HK-2 (cell line): Measurements from ENCODE around the gene MPZL2.

Experiments
- DNase-seq: peaks from one replicate; pipeline ENCODE4 v3.0.0-alpha.2; 2018; ENCODE audit not compliant: unreplicated experiment

The MPZL2 gene

DNA sequence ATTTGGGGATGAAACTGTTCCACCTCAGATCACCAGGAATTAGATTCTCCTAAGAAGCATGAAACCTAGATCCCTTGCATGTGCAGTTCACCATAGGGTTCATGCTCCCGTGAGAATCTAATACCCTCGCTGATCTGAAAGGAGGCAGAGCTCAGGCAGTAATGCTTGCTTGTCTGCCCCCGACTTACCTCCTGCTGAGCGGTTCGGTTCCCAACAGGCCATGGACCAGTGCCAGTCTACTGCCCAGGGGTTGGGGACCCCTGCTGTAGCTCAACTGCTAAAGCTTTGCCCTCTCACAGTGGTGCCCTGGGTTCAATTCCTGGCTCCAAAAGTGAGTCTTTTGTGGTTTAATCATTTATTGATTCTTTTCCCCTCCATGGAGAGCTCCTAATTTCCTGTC, 42.7 kb downstream of the MPZL2 start:
- DNase-seq = no peak

DNA sequence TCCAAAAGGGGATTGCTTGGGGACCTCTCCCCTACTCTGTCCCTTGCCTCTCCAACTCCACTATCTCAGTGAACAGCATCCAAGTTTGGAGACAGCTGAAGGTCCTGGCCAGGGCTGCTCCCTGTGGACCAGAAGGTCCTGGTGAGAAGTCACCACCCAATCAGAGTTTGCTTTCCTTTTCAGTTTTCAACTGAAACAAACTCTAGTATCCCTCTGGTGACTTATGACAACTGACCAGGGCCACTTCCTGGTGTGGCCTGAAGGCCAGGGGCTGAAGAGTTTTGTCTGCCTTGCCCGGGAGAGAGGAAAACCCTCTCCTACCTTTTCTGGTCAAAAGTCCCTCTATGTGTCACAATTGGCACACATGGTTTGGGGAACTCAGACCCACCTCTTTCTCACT, 44.4 kb downstream of the MPZL2 start:
- DNase-seq = no peak

DNA sequence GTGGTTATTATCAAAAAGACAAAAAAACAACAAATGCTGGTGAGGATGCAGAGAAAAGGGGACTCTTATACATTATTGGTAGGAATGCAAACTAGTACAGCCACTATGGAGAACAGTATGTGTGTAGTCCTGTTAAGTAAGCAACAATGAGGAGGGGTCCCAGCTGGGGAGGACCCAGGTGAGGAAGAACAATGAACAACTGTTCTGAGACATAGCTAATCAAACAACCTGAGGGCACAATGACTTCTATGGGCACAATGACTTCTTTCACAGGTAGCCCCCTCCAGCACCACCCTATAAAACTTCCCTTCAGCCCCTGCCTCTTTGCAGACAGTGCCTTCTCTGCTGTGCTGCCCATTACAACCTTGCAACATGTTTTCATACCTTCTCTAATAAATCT, 44.9 kb downstream of the MPZL2 start:
- DNase-seq = no peak

DNA sequence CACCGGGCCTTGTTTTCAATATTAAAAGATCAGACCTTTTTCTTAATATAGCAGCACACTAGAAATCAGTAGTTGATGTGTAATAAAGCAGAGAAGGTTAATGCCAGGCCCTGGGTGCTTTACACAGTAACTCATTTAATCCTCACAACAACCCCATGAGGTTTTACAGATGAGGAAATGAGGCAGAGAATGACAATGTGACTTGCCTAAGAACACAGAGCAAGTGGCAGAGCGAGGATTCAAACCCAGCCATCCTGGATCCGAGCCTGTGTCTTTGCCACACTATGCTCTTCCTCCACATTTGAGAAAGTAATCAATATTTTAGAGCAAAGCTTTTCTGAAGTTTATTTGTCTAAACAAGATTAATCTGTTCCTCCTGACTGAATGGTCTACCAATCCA, 46.5 kb downstream of the MPZL2 start:
- DNase-seq = no peak

DNA sequence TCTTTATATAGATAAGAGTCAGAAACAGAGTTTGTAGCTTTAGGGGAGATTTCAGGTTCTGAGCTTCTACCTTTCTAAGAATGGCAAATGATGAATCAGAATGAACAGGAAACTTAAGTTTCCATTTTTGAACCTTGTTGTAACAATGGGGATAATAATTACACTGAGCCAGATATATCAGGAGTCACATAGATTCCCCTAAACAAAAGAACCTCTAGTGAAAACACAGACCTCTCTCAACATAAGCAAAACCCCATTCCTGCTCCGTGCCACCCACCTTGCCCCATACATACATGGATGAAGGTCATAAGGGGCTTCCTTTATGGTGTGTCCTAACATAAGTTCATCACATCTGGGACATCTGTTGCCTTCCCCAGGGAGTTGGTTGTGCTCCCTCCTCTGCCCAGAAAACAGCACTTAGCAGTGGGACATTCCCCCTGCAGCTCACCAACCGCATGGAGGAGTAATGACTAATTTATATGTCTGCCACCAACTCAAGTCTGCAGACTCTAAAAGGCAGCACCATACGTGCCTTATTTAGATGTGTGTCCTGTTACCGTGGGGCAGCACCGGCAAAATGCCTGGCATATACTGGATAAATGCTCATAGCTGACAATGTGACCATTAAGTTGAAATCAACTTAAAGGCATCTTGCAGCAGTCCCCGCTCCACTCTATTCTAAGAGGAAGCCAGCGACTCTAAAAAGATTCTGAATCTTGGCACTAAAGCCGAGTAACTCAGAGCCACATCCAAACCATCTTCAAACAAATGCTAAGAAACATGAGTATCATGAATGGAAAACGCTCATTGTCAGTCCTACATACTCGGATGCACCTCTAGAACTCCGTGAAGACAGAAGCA, 47.2 kb downstream of the MPZL2 start:
- no peak for DNase-seq

DNA sequence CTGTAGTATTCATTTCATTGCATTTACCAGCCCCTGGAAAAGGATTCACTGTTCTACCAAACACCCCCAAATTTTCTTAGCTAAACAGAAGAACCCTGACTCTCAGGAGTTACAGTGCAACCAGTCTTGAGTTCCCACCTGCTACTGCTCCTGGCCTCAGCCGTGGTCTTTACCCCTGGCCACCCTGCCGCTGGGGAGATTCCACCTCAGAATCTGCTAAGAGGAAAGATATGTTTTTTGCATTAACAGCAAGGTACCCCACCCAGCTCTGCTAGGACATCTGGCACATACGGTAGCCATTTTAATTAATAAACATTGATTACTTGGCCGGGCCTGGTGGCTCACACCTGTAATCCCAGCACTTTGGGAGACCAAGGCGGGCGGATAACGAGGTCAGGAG, 48.3 kb downstream of the MPZL2 start:
- no peak for DNase-seq

DNA sequence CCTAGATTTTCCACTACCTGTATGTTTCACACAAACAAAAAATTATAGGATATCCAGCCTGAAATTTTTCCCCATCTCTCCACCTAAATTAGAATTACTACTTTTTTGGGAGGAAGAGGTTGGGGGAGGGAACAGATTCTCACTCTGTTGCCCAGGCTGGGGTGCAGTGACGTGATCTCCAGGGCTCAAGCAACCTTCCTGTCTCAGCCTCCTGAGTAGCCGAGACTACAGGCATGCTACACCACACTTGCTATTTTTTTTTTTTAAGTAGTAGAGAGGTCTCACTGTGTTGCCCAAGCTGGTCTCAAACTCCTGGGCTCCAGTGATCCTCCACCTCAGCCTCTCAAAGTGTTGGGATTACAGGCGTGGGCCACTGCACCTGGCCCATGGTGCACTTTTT, 48.8 kb downstream of the MPZL2 start:
- no peak for DNase-seq

DNA sequence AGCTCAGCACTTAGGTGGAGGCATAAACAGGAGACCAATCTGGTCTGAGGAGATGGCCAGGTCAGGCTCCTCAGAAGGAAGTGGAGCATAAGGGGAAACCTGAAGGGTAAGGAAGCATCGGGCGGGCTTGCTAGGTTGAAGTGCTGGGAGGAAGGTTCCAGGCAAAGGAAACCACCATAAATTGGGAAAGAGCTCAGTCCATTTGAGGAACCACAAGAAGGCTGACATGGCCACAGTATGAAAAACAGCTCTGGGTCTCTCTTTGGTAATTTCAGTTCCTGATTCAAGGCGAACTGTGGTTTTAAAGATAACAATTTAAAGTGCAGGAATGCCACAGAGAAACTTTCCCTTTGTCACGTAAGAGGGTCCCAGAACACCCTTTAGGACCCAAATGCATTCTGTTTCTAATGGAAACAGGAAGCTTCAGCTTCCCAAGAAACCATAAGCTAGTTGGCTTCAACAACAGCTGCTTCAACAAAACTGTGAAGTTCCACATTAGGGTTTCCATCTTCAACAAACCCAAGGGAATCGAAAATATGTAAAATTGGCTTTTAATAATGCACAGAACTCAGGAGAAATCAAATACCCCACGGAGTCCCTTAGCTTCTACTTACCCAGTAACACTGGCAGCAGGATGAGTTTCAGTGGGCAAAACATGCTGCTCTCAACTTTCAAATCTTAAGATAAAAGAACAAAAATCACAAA, 49.7 kb downstream of the MPZL2 start:
- no peak for DNase-seq

DNA sequence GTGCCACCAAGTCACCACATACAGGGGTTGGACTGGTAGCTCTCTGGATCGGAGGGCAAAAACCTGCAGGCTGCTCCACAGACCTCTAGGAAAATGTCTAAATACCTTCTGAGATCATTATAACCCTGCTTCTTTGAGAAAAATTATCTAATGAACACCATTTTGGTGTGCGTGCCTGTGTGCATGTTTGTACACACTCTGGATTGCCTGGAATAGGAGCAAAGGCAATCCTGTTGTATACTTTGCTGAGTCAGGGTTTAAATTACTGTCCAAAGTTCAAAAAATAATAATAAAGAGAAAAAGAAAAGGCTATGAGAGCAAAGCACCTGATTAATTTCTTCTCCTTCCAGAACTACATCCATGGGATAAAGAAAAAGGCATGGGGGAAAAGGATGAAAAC, 50.3 kb downstream of the MPZL2 start:
- no peak for DNase-seq

DNA sequence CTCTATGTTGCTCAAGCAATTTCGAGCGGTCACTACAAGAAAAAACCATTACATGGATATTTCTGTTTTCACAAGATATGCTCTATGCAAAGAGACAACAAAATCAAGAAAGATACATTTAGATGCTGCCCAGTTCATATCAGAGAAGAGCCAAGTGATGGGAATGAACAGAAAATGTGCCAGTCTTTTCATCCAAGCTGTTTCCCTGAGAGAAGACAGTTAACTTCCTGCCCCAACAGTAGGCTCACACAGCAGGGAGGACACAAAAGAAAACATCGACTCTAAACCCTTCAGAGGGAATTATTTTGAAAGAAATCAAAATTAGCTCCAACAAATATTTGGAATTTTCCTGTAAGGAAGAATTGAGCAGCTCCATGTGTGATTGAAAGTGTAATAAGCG, 50.9 kb downstream of the MPZL2 start:
- DNase-seq = no peak

DNA sequence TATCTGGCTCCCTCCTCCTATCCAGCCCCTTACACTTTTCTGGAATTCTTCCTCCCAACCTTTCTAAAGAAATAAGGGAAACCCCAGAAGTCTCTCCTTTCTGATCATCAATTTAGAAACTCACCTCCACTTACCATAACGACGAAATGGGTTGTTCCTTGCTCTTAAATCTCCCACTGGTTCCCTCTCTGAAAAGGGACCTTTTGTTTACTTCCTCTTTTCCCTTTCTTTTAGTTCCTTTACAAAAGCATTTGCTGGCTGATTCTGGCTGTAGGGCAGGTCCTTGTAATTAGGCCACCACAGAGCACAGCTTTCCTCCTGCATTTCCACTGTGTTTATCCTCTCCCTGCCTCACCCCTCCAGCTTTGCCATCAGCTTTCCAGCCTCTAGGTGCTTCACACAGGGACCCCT, 51.3 kb downstream of the MPZL2 start:
- DNase-seq = no peak

DNA sequence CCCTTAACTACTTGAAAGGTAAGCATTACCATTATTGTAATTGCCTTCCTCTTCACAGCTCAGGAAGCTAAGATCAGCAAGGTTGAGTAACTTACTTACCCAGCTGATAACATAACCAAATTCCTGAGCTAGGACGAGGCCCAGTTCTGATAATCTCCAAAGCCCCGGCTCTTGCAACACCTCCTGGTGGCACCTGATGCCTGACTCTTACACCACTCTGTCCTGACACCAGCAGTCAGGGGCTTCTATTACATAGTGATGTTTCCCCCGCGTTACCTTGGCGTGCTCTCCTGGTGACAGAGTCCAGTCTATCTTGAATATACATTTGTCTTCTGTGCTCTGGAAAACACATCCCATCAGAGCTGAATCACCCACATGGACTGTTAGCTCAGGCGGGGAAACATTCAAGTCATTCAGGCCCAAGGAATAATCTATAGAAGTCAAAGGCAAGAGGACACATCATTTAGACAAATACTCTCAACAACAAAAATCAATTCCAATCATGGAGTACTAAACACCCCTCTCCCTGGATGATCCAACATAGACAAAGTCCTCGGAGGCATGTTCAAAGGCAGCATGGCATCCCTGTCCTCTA, 51.9 kb downstream of the MPZL2 start:
- no peak for DNase-seq

DNA sequence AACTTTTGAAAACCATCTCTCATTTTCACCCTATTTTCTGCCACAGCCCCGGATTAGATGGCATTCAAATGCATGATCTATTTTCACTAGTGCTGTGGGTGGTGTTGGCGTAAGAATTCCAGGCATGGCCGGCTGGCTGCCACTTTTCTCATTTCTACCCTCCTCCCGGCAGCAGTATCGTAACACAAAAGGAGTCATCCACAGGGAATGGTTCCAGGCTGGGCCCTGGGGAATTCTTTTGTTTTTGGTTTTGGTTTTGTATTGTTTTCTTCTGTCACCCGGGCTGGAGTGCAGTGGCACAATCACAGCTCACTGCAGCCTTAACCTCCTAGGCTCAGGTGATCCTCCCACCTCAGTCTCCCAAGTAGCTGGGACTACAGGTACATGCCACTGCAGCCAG, 53.1 kb downstream of the MPZL2 start:
- DNase-seq = no peak

DNA sequence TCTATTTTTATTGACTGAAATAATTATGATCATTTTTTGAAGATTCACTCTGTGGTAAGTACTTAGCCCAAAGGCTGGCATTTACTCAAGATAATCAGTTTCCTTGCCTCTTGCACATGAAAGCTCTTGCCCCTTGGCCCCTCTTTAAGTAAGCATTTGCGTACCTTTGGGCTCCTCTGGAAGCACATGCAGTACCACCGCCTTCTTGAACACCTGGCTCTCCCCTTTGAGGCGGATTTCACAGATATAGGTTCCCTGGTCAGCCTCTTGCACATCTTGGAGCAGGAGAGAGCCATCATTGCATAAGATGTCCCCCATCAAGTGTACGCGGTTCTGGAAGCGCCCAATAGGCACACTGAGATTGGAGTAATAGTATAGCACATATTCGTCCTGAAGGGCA, 53.8 kb downstream of the MPZL2 start:
- DNase-seq = no peak

DNA sequence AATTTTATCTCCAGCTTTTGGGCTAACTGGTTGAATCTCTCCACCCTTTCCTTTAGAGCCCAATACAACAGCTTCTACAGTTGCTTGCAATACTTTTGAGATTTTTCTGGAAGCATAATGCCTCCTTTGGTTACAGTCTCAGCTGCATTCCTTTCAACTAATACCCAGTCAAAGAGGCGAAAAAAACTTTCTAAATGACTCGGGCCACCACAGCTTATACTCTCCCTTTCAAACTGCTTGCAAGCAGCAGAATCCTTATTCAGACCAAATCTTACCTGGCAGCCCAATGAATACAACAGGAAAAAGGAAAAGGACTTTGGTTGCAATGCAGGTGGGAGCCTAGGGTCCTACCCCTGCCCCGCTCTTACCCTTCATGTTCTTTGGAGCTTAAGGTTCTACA, 55.1 kb downstream of the MPZL2 start:
- DNase-seq = no peak

DNA sequence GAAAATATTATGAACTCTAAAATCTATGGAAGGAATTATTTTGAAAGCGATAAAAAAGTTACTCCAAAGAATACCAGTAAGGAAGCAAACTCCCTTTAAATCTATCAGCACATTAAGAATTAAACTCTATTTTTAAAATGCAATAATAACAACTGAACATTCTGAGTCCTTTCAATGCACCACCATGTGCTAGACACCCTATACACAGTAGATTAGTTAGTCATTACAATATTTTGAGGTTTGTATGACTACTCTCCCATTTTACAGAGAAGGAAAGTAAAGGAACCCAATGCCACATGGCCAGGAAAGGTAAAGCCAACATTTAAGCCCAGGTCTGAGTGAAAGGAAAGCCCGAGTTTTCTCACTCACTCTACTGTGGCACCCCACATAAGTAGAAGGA, 57.0 kb downstream of the MPZL2 start:
- no peak for DNase-seq

DNA sequence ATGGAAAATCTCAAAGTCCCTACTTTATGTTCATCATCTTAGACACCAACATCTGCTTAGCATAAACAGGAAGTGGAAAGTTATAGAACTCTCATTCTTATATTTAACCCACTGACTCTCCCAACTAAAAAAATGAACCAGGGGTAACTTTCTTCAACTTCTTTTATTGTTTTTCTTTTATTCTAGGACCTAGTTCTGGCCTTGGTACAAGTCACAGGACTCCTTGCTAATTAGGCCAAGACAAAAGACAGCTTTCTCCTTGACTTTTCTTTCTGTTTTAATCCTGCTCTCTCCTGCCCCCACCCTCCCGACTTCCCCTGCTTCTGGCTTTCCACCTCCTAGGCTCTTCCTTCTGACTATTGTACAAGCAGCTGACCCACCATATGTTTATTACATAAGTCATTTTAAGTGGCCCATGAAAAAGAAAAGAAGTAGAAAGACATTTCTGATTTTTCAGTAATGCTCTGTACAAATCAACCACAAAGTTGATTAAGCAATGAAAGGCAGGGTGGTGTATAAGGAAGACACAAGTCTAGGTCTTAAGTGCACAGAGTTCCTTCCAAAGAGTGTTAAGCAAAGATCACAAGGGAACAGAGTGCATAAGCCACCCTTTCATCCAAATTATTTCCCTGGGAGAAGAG, 57.6 kb downstream of the MPZL2 start:
- DNase-seq = no peak

DNA sequence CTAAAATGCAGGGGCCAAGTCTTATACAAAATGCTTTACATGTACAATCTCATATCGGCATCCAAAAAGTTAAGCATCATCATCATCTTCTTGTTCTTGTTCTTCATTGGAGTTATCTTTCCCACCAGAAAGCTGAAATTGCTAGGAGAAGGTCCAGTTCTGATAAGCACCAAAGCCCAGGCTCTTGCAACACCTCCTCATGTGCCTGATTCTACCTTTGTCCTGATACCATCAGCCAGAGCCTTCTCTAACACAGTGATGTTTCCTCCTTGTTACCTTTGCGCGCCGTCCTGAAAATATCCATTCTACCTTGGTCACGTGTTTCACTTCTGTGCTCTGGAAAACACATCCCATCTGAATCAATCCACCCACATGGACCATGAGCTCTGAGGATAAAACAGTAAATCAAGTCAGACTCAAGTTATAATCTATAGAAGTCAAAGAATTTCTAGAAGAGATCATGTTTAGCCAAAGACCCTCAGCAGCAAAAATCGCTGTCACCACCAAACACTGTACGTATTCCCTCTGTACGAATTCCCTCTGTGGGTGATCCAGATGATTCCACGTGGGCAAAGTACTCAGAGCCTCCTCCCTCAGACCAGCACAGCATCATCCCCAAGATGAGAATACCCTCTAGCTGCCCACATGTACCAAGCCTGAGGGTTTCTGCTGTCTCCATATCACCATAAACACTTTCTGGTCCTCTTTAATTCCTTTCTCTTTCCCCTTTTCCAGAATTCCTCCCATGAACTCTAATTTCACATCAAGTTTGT, 58.3 kb downstream of the MPZL2 start:
- no peak for DNase-seq
